Heart right ventricle (tissue), 16 donors: ENCODE measurements around the gene CASP2. TPM values are rescaled to one million over a fixed set of nuclear protein-coding genes. Genes with fewer than 3 reads are reported as not detected.
A peak's percentile ranks its signal among the peaks of the same experiment; 100 is the strongest.
"Not testable (repeated sequence)": the region's sequence is repeated elsewhere in the genome, so short reads cannot be mapped to it uniquely, and the experiment has no call there.

Experiments
- ATAC-seq, 8 donors: fragments of 200-7000 bp; cut with Tn5 transposase; one replicate each; pipeline ENCODE4 v1.9.1; 2020; ENCODE audit warnings: mild to moderate bottlenecking in 8 of 8, moderate library complexity in 8 of 8, moderate number of reproducible peaks in 1 of 8
- DNase-seq, 2 donors: peaks; one replicate each; pipeline ENCODE4 v3.0.0-alpha.2; 2020
- H3K27ac ChIP-seq, 10 donors: fragments of 200-600 bp; sonication (generic) in 2 of 10; one replicate each; pipeline versions ENCODE4 v1.5.0 to v1.8.0; 2020 to 2022; ENCODE audit warnings: mild to moderate bottlenecking in 3 of 10
- H3K27me3 ChIP-seq, 7 donors: fragments of 200-600 bp; one replicate each; pipeline ENCODE4 v1.8.0; 2021 to 2022; ENCODE audit warnings: mild to moderate bottlenecking in 2 of 7
- H3K36me3 ChIP-seq, 9 donors: fragments of 200-600 bp; sonication (generic) in 1 of 9; one replicate each; pipeline versions ENCODE4 v1.5.0 to v1.8.0; 2020 to 2022; ENCODE audit warnings: mild to moderate bottlenecking in 2 of 9
- H3K4me1 ChIP-seq, 9 donors: fragments of 200-600 bp; sonication (generic) in 1 of 9; one replicate each; pipeline versions ENCODE4 v1.5.0 to v1.8.0; 2020 to 2022; ENCODE audit warnings: mild to moderate bottlenecking in 4 of 9
- H3K4me3 ChIP-seq, 10 donors: fragments of 200-600 bp; sonication (generic) in 2 of 10; one replicate each; pipeline versions ENCODE4 v1.5.0 to v1.8.0; 2020 to 2022; ENCODE audit warnings: mild to moderate bottlenecking in 7 of 10, moderate library complexity in 2 of 10
- H3K9me3 ChIP-seq, 11 donors: fragments of 200-600 bp in 10 of 11; sonication (generic) in 2 of 11; one replicate each; pipeline versions ENCODE4 v1.5.0 to v1.8.0; 2013 to 2022; ENCODE audit warnings: mild to moderate bottlenecking in 2 of 11, control low read depth in 1 of 11, moderate library complexity in 1 of 11
- CTCF ChIP-seq, 9 donors: fragments of 200-600 bp; sonication (generic) in 2 of 9; IDR thresholded peaks; one replicate each; pipeline versions ENCODE4 v1.5.0 to v1.8.0; 2021 to 2022; ENCODE audit warnings: antibody characterized with exemption in 9 of 9, mild to moderate bottlenecking in 5 of 9, moderate library complexity in 1 of 9
- WGBS, 2 donors: extraction: QIAGEN DNeasy Blood & Tissue Kit; methylation state at CpG; one replicate each; pipeline ENCODE4 v1.1.7; 2013; ENCODE audit warnings: inconsistent platforms in 1 of 2; 5-methylcytosine and 5-hydroxymethylcytosine counted together
- intact Hi-C, 10 donors: fragments of 100-400 bp; cut with DNase I; formaldehyde crosslinking; loops; one replicate each; pipeline versions ENCODE4 v1.11.1 to v1.14.2; 2022
- polyA plus RNA-seq, 2 donors: library from polyadenylated mRNA; stranded (reverse); fragments of 200-250 nt; gene quantifications; one replicate each; pipeline ENCODE4 v1.2.3, GENCODE V29; 2013
- total RNA-seq, 10 donors: library from RNA; stranded (reverse); fragmentation: NEBNext Ultra II Directional in 3 of 10; extraction: Animal tissue kit (Norgen Biotek cat#: 25700) in 3 of 10; gene quantifications; one replicate each; pipeline versions ENCODE4 v1.2.1 to v1.2.4, GENCODE V29; 2021 to 2023
- donor health status: Arrhythmogenic right ventricular cardiomyopathy.
- donor health status: ischemic (EF 13 %, LVEDD 7.1; RV severe dilation, severe dysfunction).
- donor health status: healthy with polysubstance abuse.
- donor health status: DM: no; HTN: yes; CAD: no.
- donor health status: DM: no; HTN: no; CAD: no.
- donor health status: ischemic (EF 25% LVEDD 6.9; RV normal size, moderate dysfunction).
- donor health status: ischemic (EF 25% LVEDD 5.7; RV mildly dilated, moderate dysfunction).
- donor health status: healthy.
- donor health status: DM: yes; HTN: yes; CAD: no.
- donor health status: Ischemic cardiomyopathy.
- donor health status: ischemic (EF 35%, LVEDD 5.7; RV mildly dilated, moderate dysfunction).
- donor health status: nonischemic (EF 11% LVEDD 7.7; RV severe dilation, severe dysfunction).
- donor health status: DM: yes; HTN: yes; CAD: no.
- donor health status: PGD.
- donor health status: ischemic (EF 29% LVEDD 5.4; RV normal size, mild dysfunction).
- donor health status: nonischemic (EF 23%, LVEDD 6.1; RV moderate dilation, normal function).

The CASP2 gene
- total and polyA plus RNA-seq, 12 donors: 4.4 to 13.9 (median 9.4) TPM

- ATAC-seq (no peak), DNase-seq (no peak)
- no peak for TF ChIP-seq CTCF (IDR thresholded peaks at IDR 0.05)
- Histone ChIP-seq H3K36me3 (peaks cover 0 to 25% (median 0%) of the 10 kb centered on the region in 9 donors), H3K27me3 (no peaks in the 10 kb centered on the region), H3K9me3 (no peaks in the 10 kb centered on the region), H3K27ac (no peak overlapping the region), H3K4me1 (peaks cover 10 to 36% (median 24%) of the 10 kb centered on the region in 9 donors), H3K4me3 (no peak overlapping the region)
- intact Hi-C loops: loop anchor here in 6 of 10 donors (5.0 to 10.0 kb wide), 4 partner anchors 35 to 123 kb away; partner anchors contain the start of gene ZYX (in 2 of the 6)
- 92 to 95% methylated on average over 1 of the region's 1 CpG for WGBS, 2 donors
Observed at GRCh38 chr7:143261901-143262300, 26.2 kb upstream of the CASP2 start.

DNA sequence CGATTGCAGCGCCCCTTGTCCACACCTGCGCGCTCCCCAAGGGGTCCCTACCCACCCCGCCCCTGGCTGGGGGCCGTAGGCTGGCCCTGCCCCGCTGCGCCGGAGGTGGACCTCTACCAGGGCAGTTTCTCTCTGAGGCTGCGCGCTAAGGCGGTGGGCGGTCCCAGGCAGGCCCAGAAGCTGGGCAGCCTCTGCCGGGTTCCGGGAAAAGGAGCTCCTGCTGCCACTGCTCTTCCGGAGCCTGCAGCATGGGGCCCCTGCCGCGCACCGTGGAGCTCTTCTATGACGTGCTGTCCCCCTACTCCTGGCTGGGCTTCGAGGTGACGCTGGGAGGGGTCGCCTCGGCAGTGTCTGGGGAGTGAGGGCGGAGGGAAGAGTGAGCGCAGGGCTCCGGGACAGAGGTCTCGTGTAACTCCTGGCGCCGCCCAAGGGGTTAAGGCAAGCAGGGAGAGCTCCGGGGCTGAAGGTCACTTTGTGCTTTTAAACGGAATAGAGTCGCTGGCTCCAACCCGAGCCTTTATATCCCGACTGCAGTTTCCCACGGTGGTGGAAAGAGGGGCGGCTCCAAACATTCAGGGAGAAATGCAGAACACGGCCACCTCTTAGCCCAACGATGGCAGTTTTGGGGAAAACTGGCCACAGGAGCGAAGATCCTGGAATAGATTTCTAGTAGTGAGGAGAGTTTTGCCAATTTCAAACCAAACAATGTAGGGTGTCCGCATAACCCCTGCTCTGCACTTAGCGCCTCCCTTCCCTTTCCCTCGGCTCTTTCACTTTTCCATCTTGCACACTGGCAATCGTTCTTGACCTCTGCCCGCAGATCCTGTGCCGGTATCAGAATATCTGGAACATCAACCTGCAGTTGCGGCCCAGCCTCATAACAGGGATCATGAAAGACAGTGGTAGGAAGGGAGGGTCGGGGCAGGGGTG, 24.6 kb upstream of the CASP2 start, which contains the start of gene GSTK1:
Gene GSTK1, plus strand, starts transcription at position 176 of the 930 bp plus-strand sequence. Its CDS starts 73 bp downstream, at position 249.
- WGBS, 2 donors: 0 to 1% methylated on average over 48 of the region's 48 CpGs
- Histone ChIP-seq H3K27me3 (no peaks in the 10 kb centered on the region), H3K27ac (peak within 1 kb of the TSS; percentile 84 to 96 (median 92)), H3K4me3 (peak within 1 kb of the TSS; percentile 64 to 96 (median 80)), H3K4me1 (peaks cover 10 to 36% (median 24%) of the 10 kb centered on the region in 9 donors), H3K9me3 (no peaks in the 10 kb centered on the region), H3K36me3 (peaks cover 0 to 41% (median 14%) of the 10 kb centered on the region in 9 donors)
- peak; percentile 88 to 89 for DNase-seq
- ATAC-seq: peak; percentile 98 to 99 (median 98)
- intact Hi-C loops: loop anchor here in 7 of 10 donors (1.0 to 10.0 kb wide), 6 partner anchors 21 to 121 kb away; partner anchors contain the start of genes TMEM139 (in 2 of the 7), ZYX (in 2 of the 7) and CASP2 (in 1 of the 7)
- TF ChIP-seq CTCF (IDR thresholded peaks at IDR 0.05): no peak

GRCh38 chr7:143264196-143264568, 24.0 kb upstream of the CASP2 start:
- intact Hi-C loops: loop anchor here in 7 of 10 donors (2.0 to 10.0 kb wide), 5 partner anchors 21 to 121 kb away; partner anchors contain the start of genes TMEM139 (in 2 of the 7) and ZYX (in 2 of the 7)
- not testable (repeated sequence) for H3K27me3 ChIP-seq, H3K9me3 ChIP-seq, DNase-seq
- peaks cover 10 to 34% (median 24%) of the 10 kb centered on the region in 9 donors for H3K4me1 ChIP-seq
- peaks cover 0 to 48% (median 20%) of the 10 kb centered on the region in 9 donors for H3K36me3 ChIP-seq
- ATAC-seq: peak in 3 of 8 donors; percentile 2 to 15 (median 3)
- 49 to 51% methylated on average over 15 of the region's 15 CpGs for WGBS, 2 donors
- H3K27ac ChIP-seq: peak overlapping the region; percentile 84 to 96 (median 92)
- peak overlapping the region in 9 of 10 donors; percentile 64 to 96 (median 86) for H3K4me3 ChIP-seq

GRCh38 chr7:143265017-143265693, 23.0 kb upstream of the CASP2 start:
- Histone ChIP-seq H3K27ac (peak overlapping the region in 7 of 10 donors; percentile 2 to 96 (median 94)), H3K27me3 (no peaks in the 10 kb centered on the region), H3K4me1 (peaks cover 10 to 34% (median 24%) of the 10 kb centered on the region in 9 donors), H3K36me3 (peaks cover 0 to 58% (median 20%) of the 10 kb centered on the region in 9 donors), H3K4me3 (peak overlapping the region in 6 of 10 donors; percentile 64 to 89 (median 87)), H3K9me3 (no peaks in the 10 kb centered on the region)
- no peak for TF ChIP-seq CTCF (IDR thresholded peaks at IDR 0.05)
- 58 to 66% methylated on average over 15 of the region's 15 CpGs for WGBS, 2 donors
- ATAC-seq: no peak
- DNase-seq: peak; percentile 15 to 25
- intact Hi-C loops: loop anchor here in 3 of 10 donors (2.0 to 10.0 kb wide), 2 partner anchors 20 to 120 kb away; partner anchors contain the start of genes TMEM139 (in 2 of the 3) and ZYX (in 1 of the 3)
